Endothelial cell of umbilical vein (primary cell): Measurements from ENCODE around the gene COX5A. TPM values are rescaled to one million over a fixed set of nuclear protein-coding genes. Genes with fewer than 3 reads are reported as not detected.
A peak's percentile ranks its signal among the peaks of the same experiment; 100 is the strongest.

Experiments
- BruUV-seq: library from RNA; stranded (reverse); fragments of 400-500 nt; replicated peaks from 2 replicates; lab custom pipeline; 2021; lab: Mats Ljungman, UMichigan
- CTCF ChIA-PET: fragments of 300-600, 350-600 bp; sonication (Branson Sonifier 250); formaldehyde crosslinking; loops from one replicate; lab custom pipeline; 2021; ENCODE audit warnings: antibody characterized with exemption, inconsistent platforms; lab: Charles Lee
- POLR2A ChIA-PET: fragments of 300-600, 350-600 bp; sonication (Branson Sonifier 250); formaldehyde crosslinking; loops from one replicate; lab custom pipeline; 2021; ENCODE audit warnings: antibody characterized with exemption, inconsistent platforms; lab: Charles Lee
- DNase-seq: peaks from one replicate; pipeline ENCODE4 v3.0.0-alpha.2; 2011; ENCODE audit warnings: low read depth, low spot score
- FAIRE-seq: peaks from 2 replicates; lab custom pipeline; 2011; peaks lifted over from hg19 to GRCh38; lab: Jason Lieb, UNC
- H2AFZ ChIP-seq: 2 replicates; pipeline ENCODE4 v1.6.0; 2012; ENCODE audit warnings: low read depth, low read length, control low read depth, inconsistent platforms
- H3K27ac ChIP-seq: 2 replicates; pipeline ENCODE4 v1.5.1; 2011; ENCODE audit warnings: low read depth, mild to moderate bottlenecking, control low read depth, low read length, moderate library complexity; ENCODE audit not compliant: insufficient read depth
- H3K27me3 ChIP-seq, 2 experiments: 2 replicates each; pipeline versions ENCODE4 v1.6.0 to v1.6.1; 2011; ENCODE audit warnings: low read length in 2 of 2, mixed read lengths in 1 of 2; ENCODE audit not compliant: control insufficient read depth in 2 of 2, insufficient read depth in 2 of 2
- H3K36me3 ChIP-seq, 2 experiments: 2 replicates in 1 of 2; 3 replicates in 1 of 2; pipeline ENCODE4 v1.5.1; 2011; ENCODE audit warnings: low read length in 2 of 2, mild to moderate bottlenecking in 1 of 2, moderate library complexity in 1 of 2; ENCODE audit not compliant: control insufficient read depth in 2 of 2, insufficient read depth in 2 of 2; ENCODE audit errors: extremely low read depth in 1 of 2
- H3K4me1 ChIP-seq: 3 replicates; pipeline ENCODE4 v1.5.1; 2011; ENCODE audit warnings: mild to moderate bottlenecking, low read length; ENCODE audit not compliant: control insufficient read depth, insufficient read depth; ENCODE audit errors: extremely low read depth
- H3K4me2 ChIP-seq: 2 replicates; pipeline ENCODE4 v1.6.1; 2011; ENCODE audit warnings: low read length, control low read depth, mixed read lengths; ENCODE audit not compliant: insufficient read depth
- H3K4me3 ChIP-seq, 3 experiments: fragments of 200-600 bp in 1 of 3; sonication (generic), shearing (Covaris generic) in 1 of 3; replicated peaks in 1 of 3; 2 replicates each; pipeline ENCODE4 v1.5.1; 2011 to 2016; ENCODE audit warnings: control low read depth in 3 of 3, low read length in 3 of 3, mild to moderate bottlenecking in 2 of 3, inconsistent platforms in 1 of 3, low read depth in 1 of 3, moderate library complexity in 1 of 3; ENCODE audit not compliant: insufficient read depth in 1 of 3
- H3K79me2 ChIP-seq: 2 replicates; pipeline ENCODE4 v1.6.0; 2012; ENCODE audit warnings: low read length, inconsistent platforms; ENCODE audit not compliant: control insufficient read depth, insufficient read depth
- H3K9ac ChIP-seq: replicated peaks from 2 replicates; pipeline ENCODE3; 2011; ENCODE audit warnings: low read length, control low read depth; ENCODE audit not compliant: insufficient read depth; ENCODE audit errors: extremely low read depth
- H3K9me1 ChIP-seq: replicated peaks from 3 replicates; pipeline ENCODE4 v1.6.0; 2011; ENCODE audit warnings: mild to moderate bottlenecking, low read length; ENCODE audit not compliant: control insufficient read depth, insufficient read depth; ENCODE audit errors: extremely low read depth
- H3K9me3 ChIP-seq: replicated peaks from 2 replicates; pipeline ENCODE4 v1.5.1; 2012; ENCODE audit warnings: low read length, inconsistent platforms; ENCODE audit not compliant: control insufficient read depth, insufficient read depth
- H4K20me1 ChIP-seq: replicated peaks from 2 replicates; pipeline ENCODE3; 2011; ENCODE audit warnings: mild to moderate bottlenecking, low read length; ENCODE audit not compliant: control insufficient read depth, insufficient read depth; ENCODE audit errors: extremely low read depth
- FOS ChIP-seq: IDR thresholded peaks from 2 replicates; pipeline ENCODE4 v1.6.1; 2011; ENCODE audit warnings: mild to moderate bottlenecking, low read length, moderate library complexity, borderline replicate concordance; ENCODE audit not compliant: insufficient read depth
- GATA2 ChIP-seq: IDR thresholded peaks from 2 replicates; pipeline ENCODE4 v1.7.0; 2011; ENCODE audit warnings: low read depth, mild to moderate bottlenecking, moderate library complexity, mixed read lengths, low read length; ENCODE audit not compliant: insufficient read length, insufficient read depth
- JUN ChIP-seq: IDR thresholded peaks from 2 replicates; pipeline ENCODE4 v1.6.1; 2011; ENCODE audit warnings: borderline replicate concordance, low read depth; ENCODE audit not compliant: insufficient read length, insufficient read depth
- MAX ChIP-seq: IDR thresholded peaks from 2 replicates; pipeline ENCODE4 v1.6.1; 2011; ENCODE audit not compliant: insufficient read depth, insufficient read length
- MYC ChIP-seq: IDR thresholded peaks from one replicate; pipeline ENCODE4 v1.6.1; 2011; ENCODE audit warnings: mild to moderate bottlenecking, low read depth, low read length
- POLR2A ChIP-seq: IDR thresholded peaks from 2 replicates; pipeline ENCODE4 v1.6.1; 2012; ENCODE audit warnings: low read depth, mild to moderate bottlenecking, control low read depth, low read length
- dilution Hi-C: fragments of 300-500 bp; cut with MboI; formaldehyde crosslinking; loops from one replicate; pipeline ENCODE4 v1.15.0; 2019; ENCODE audit warnings: low sequenced_read_pairs; ENCODE audit not compliant: extremely low pct_ligation_motif_present
- intact Hi-C: fragments of 100-400 bp; cut with micrococcal nuclease; formaldehyde crosslinking; loops from one replicate; pipeline ENCODE4 v1.10.0; 2022
- polyA plus RNA-seq, 4 experiments: library from polyadenylated mRNA; depleted of rRNA in 3 of 4; stranded (reverse) in 3 of 4; unstranded in 1 of 4; fragments of >200 nt; gene quantifications; 2 replicates each; pipeline versions ENCODE4 v1.2.1 to v1.2.3, GENCODE V29; 2011 to 2012; ENCODE audit warnings: missing spikeins in 1 of 4
- total RNA-seq: library from RNA; stranded (reverse); gene quantifications from 2 replicates; pipeline ENCODE4 v1.2.3, GENCODE V29; 2021
- TF ChIP-seq, protein P1 (sequence below), 2 donors: IDR thresholded peaks; 1 replicate in 1 of 2; 2 replicates in 1 of 2; pipeline ENCODE4 v1.5.1; 2011; ENCODE audit warnings: low read length in 2 of 2, mild to moderate bottlenecking in 2 of 2, moderate library complexity in 2 of 2, control low read depth in 1 of 2, inconsistent platforms in 1 of 2, low read depth in 1 of 2; ENCODE audit not compliant: insufficient read depth in 1 of 2; ENCODE audit errors: extremely low read depth in 1 of 2

COX5A gene
- total and polyA plus RNA-seq, 2 donors (not counting 3 experiments of a cell fraction or from before 2014, with no cell fraction given) = 134 to 220 TPM

- TSS peak; percentile 36 for BruUV-seq
- POLR2A ChIA-PET = interaction anchor here (0.7 to 1.3 kb wide), 3 partner anchors 17 to 60 kb away, joined by 3 read pairs; partner anchors contain the start of genes COX5A and MPI
- CTCF ChIA-PET = interaction anchor here (0.6 to 2.7 kb wide), 18 partner anchors 10 to 243 kb away, joined by 3 to 20 read pairs (median 4); partner anchors contain the start of genes COX5A and MPI
- intact Hi-C loops = loop anchor here (1.0 kb wide), 3 partner anchors 17 to 44 kb away; partner anchors contain the start of gene COX5A
- H2AFZ ChIP-seq = peak overlapping the region; percentile 98
- peaks cover 7 to 10% of the 10 kb centered on the region in 2 experiments for H3K36me3 ChIP-seq
- DNase-seq (peak; percentile 56), FAIRE-seq (no peak)
- TF ChIP-seq GATA2 = no peak
- no peak for TF ChIP-seq FOS
- TF ChIP-seq, protein P1, sequence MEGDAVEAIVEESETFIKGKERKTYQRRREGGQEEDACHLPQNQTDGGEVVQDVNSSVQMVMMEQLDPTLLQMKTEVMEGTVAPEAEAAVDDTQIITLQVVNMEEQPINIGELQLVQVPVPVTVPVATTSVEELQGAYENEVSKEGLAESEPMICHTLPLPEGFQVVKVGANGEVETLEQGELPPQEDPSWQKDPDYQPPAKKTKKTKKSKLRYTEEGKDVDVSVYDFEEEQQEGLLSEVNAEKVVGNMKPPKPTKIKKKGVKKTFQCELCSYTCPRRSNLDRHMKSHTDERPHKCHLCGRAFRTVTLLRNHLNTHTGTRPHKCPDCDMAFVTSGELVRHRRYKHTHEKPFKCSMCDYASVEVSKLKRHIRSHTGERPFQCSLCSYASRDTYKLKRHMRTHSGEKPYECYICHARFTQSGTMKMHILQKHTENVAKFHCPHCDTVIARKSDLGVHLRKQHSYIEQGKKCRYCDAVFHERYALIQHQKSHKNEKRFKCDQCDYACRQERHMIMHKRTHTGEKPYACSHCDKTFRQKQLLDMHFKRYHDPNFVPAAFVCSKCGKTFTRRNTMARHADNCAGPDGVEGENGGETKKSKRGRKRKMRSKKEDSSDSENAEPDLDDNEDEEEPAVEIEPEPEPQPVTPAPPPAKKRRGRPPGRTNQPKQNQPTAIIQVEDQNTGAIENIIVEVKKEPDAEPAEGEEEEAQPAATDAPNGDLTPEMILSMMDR (IDR thresholded peaks at IDR 0.05; ENCODE audit: extremely low read depth in 1 of 2, insufficient read depth in 1 of 2, low read depth in 1 of 2, low read length in 2 of 2) = no peak
- no peak for TF ChIP-seq MYC
- TF ChIP-seq POLR2A = no peak
- TF ChIP-seq MAX = no peak
- TF ChIP-seq JUN = no peak
- H3K9ac ChIP-seq = peak overlapping the region; percentile 76
- no peaks in the 10 kb centered on the region for H4K20me1 ChIP-seq
- H3K27ac ChIP-seq = peak overlapping the region; percentile 32
- H3K4me1 ChIP-seq = peaks cover 11% of the 10 kb centered on the region
- H3K9me3 ChIP-seq = no peaks in the 10 kb centered on the region
- no peaks in the 10 kb centered on the region for H3K9me1 ChIP-seq
- H3K27me3 ChIP-seq = no peaks in the 10 kb centered on the region
- dilution Hi-C loops = no loop called here
- H3K4me2 ChIP-seq = peak overlapping the region; percentile 78
- peak overlapping the region; percentile 38 to 79 (median 73) for H3K4me3 ChIP-seq
- peaks cover 15% of the 10 kb centered on the region for H3K79me2 ChIP-seq
Measured at GRCh38 chr15:74906067-74906449, 31.8 kb downstream of the COX5A start.
